NCI-H2227 treated with DMSO at 0.1 percent for 48 hours (cell line): ENCODE results near the gene NBDY.
"Not testable (repeated sequence)": the region's sequence is repeated elsewhere in the genome, so short reads cannot be mapped to it uniquely, and the experiment has no call there.

Source experiments
- DNase-seq: peaks from one replicate; lab custom pipeline; 2025; lab: John Stamatoyannopoulos, UW

Gene NBDY

GRCh38 chrX:56800801-56801200, 71.8 kb downstream of the NBDY start:
- DNase-seq = no peak

- DNase-seq = no peak
These were observed 73.4 kb downstream of the NBDY start for GRCh38 chrX:56802428-56802827.

- peak; percentile 44 for DNase-seq
These were observed 74.1 kb downstream of the NBDY start for GRCh38 chrX:56802921-56803849.

- no peak for DNase-seq
These were observed 75.0 kb downstream of the NBDY start for GRCh38 chrX:56803850-56804681.

- no peak for DNase-seq
These were observed 75.8 kb downstream of the NBDY start for GRCh38 chrX:56804867-56805266.

GRCh38 chrX:56805399-56805798, 76.4 kb downstream of the NBDY start:
- DNase-seq = no peak

GRCh38 chrX:56806176-56806575, 77.1 kb downstream of the NBDY start:
- not testable (repeated sequence) for DNase-seq

- no peak for DNase-seq
These were observed 82.6 kb downstream of the NBDY start for GRCh38 chrX:56811599-56811998.

GRCh38 chrX:56812515-56813105, 83.6 kb downstream of the NBDY start:
- no peak for DNase-seq

- no peak for DNase-seq
These were observed 84.3 kb downstream of the NBDY start for GRCh38 chrX:56813318-56813837.

GRCh38 chrX:56817179-56817578, 88.1 kb downstream of the NBDY start:
- no peak for DNase-seq

- DNase-seq = no peak
These were observed 97.0 kb downstream of the NBDY start for GRCh38 chrX:56826020-56826419.

- no peak for DNase-seq
These were observed 104.6 kb downstream of the NBDY start for GRCh38 chrX:56833626-56834025.

- DNase-seq = no peak
These were observed 124.4 kb downstream of the NBDY start for GRCh38 chrX:56853436-56853835.

- no peak for DNase-seq
These were observed 128.0 kb downstream of the NBDY start for GRCh38 chrX:56857042-56857441.

GRCh38 chrX:56860888-56861287, 131.8 kb downstream of the NBDY start:
- no peak for DNase-seq
